ACC112 (cell line): ENCODE measurements around the gene MYO1H.
A peak's percentile ranks its signal among the peaks of the same experiment; 100 is the strongest.
"Not testable (repeated sequence)": the region's sequence is repeated elsewhere in the genome, so short reads cannot be mapped to it uniquely, and the experiment has no call there.

Experiments
- H2AFZ ChIP-seq: fragments of 200-600 bp; sonication (generic); one replicate; pipeline ENCODE4 v1.6.0; 2017; ENCODE audit warnings: antibody characterized with exemption, low read length; ENCODE audit not compliant: unreplicated experiment
- H3K27ac ChIP-seq: fragments of 200-600 bp; sonication (generic); 2 replicates; pipeline ENCODE4 v1.5.1; 2014; ENCODE audit warnings: low read depth, mild to moderate bottlenecking, antibody characterized with exemption, low read length, moderate library complexity
- H3K27me3 ChIP-seq: fragments of 200-600 bp; sonication (generic); 2 replicates; pipeline ENCODE4 v1.6.1; 2014; ENCODE audit warnings: mild to moderate bottlenecking, antibody characterized with exemption, low read length, moderate library complexity, mixed read lengths; ENCODE audit not compliant: insufficient read depth
- H3K36me3 ChIP-seq: fragments of 200-600 bp; sonication (generic); 2 replicates; pipeline ENCODE4 v1.6.1; 2016; ENCODE audit warnings: mild to moderate bottlenecking, antibody characterized with exemption, low read length, moderate library complexity, mixed read lengths; ENCODE audit not compliant: insufficient read depth
- H3K4me1 ChIP-seq: fragments of 200-600 bp; sonication (generic); one replicate; pipeline ENCODE4 v1.6.1; 2016; ENCODE audit warnings: low read length, mixed read lengths; ENCODE audit not compliant: insufficient read depth, unreplicated experiment, control insufficient read depth
- H3K4me3 ChIP-seq: fragments of 200-600 bp; sonication (generic); 2 replicates; pipeline ENCODE4 v1.5.1; 2014; ENCODE audit warnings: mild to moderate bottlenecking, low read depth, low read length
- H3K79me2 ChIP-seq: fragments of 200-600 bp; sonication (generic); one replicate; pipeline ENCODE4 v1.6.0; 2016; ENCODE audit warnings: low read length; ENCODE audit not compliant: control insufficient read depth, unreplicated experiment, insufficient read depth

The MYO1H gene

DNA sequence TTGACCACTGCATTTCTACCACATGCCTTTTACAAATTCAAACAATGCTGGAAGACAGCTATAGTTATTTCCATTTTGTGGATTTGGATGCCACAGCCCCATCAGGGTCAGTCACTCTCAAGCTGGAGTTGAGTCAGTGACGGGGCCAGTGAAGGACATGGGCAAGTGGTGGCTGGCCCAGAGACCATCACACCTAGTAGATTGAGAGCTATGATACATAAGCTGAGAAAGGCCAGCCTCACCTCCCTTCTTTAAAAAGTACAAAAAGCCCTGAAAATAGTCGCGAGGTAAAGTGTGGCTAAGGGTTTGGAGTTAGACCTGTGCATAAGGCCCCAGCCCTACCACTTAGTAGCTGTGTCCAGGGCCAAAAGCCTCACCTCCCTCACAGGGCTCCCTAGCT is 125.3 kb downstream of the MYO1H start:
- Histone ChIP-seq H3K4me3 (no peak overlapping the region), H3K79me2 (peaks cover 94% of the 10 kb centered on the region), H3K27me3 (no peaks in the 10 kb centered on the region), H3K36me3 (peaks cover 11% of the 10 kb centered on the region; the same call in 1 of the 2 replicates), H3K4me1 (peaks cover 12% of the 10 kb centered on the region), H3K27ac (no peak overlapping the region), H2AFZ (no peak overlapping the region)

DNA sequence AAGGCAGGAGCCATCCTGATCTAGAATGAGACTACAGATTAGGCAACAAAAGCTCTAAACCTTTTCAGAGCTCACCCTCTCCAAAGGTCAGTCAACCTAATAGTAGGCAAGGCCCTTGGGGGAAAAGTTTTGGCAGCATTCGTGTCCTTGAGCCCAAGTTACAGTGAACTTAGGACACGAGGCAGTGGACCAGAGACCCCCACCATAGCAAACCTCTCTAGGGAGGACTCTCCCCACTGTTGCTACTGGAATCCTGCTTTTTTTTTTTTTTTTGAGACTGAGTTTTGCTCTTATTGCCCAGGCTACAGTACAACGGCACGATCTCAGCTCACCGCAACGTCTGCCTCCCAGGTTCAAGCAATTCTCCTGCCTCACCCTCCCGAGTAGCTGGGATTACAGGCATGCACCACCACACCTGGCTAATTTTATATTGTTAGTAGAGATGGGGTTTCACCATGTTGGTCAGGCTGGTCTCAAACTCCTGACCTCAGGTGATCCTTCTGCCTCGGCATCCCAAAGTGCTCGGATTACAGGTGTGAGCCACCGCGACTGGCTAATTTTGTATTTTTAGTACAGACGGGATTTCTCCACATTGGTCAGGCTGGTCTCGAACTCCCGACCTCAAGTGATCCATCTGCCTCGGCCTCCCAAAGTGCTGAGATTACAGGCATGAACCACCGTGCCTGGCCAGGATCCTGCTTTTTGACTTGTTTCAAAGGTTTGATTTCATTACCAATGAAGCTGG is 126.0 kb downstream of the MYO1H start:
- H2AFZ ChIP-seq, H3K36me3 ChIP-seq: not testable (repeated sequence)
- H3K4me1 ChIP-seq: peaks cover 15% of the 10 kb centered on the region

DNA sequence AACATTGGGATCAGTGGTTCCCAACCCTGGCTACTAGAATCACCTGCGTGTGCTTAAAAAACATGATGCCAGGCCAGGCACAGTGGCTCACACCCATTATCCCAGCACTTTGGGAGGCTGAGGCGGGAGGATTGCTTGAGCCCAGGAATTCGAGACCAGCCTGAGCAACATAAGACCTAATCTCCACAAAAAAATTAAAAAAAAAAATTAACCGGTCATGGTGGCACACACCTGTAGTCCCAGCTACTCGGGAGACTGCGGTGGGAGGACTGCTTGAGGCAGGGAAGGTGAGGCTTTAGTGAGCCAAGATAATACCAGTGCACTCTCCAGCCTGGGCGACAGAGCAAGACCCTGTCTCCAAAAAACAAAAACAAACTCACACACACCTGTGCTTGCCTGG is 127.4 kb downstream of the MYO1H start:
- Histone ChIP-seq H3K4me3 (peak overlapping the region; percentile 85), H3K27ac (no peak overlapping the region), H3K27me3 (no peaks in the 10 kb centered on the region), H2AFZ (no peak overlapping the region), H3K79me2 (peaks cover 95% of the 10 kb centered on the region), H3K36me3 (no peaks in the 10 kb centered on the region), H3K4me1 (peaks cover 18% of the 10 kb centered on the region)

More for the DNA sequence above, 126.0 kb downstream of the MYO1H start:
- H3K79me2 ChIP-seq: peaks cover 96% of the 10 kb centered on the region
- not testable (repeated sequence) for H3K27me3 ChIP-seq, H3K27ac ChIP-seq, H3K4me3 ChIP-seq

DNA sequence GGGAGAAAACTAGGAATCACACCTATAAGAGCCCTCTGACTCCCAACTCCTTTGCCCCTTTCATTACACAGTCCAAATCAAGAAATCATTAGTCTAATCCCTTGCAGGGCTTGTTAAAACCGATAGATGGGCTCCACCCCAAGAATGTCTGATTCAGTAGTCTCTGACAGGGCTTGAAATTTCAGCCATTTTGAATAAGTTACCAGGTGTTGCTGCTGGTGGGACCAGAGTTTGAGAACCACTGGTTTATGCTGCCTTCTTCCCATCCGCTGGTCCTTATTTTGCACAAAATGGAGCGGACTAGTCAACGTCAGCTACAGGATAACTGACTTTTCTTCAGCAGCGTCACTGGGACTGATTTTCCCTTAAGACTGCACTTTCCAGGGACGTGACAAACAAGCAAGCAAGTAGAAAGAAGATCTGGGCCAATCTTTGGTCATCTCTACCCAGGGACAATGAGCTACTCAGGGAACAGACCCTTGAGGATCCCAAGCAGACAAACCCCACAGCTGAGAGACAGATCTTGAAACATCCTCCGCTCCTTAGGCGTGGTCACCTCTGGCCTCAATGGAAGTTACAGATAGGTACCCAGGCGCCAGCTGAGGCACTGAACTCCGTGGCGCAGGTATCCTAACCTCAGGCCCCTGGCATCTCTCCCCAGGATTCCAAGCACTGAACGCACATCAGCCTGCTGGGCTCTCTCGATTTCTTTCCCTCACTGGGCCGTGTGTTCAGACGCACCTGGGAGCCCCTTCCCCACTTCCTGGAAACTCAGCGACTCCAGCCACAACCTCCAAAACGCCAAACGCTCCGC is 128.5 kb downstream of the MYO1H start:
- Histone ChIP-seq H3K36me3 (no peaks in the 10 kb centered on the region), H2AFZ (no peak overlapping the region), H3K27ac (peak overlapping the region; percentile 85; the same call in 1 of the 2 replicates), H3K27me3 (no peaks in the 10 kb centered on the region), H3K79me2 (peaks cover 85% of the 10 kb centered on the region), H3K4me3 (peak overlapping the region; percentile 85), H3K4me1 (peaks cover 16% of the 10 kb centered on the region)

DNA sequence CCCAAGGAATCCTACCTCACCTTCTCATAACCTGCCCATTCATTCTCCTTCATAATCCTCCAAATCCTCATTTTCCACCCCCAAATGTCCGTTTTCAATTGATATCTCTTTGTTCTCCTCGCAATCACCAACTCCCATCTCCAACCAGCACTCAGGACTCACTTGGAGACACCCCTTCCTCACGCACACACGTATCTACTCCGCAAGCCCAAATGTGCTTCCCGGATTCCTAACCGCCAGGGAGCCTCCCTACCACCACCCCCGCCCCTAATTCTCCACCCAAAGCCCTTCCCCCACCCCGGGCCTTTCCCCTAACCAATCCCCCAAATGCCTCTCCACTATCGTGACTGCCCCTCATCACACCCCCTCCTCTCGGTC is 129.1 kb downstream of the MYO1H start:
- Histone ChIP-seq H3K4me3 (peak overlapping the region; percentile 85), H3K4me1 (peaks cover 14% of the 10 kb centered on the region), H3K27ac (peak overlapping the region; percentile 85), H3K79me2 (peaks cover 79% of the 10 kb centered on the region), H3K36me3 (no peaks in the 10 kb centered on the region), H2AFZ (no peak overlapping the region), H3K27me3 (no peaks in the 10 kb centered on the region)

DNA sequence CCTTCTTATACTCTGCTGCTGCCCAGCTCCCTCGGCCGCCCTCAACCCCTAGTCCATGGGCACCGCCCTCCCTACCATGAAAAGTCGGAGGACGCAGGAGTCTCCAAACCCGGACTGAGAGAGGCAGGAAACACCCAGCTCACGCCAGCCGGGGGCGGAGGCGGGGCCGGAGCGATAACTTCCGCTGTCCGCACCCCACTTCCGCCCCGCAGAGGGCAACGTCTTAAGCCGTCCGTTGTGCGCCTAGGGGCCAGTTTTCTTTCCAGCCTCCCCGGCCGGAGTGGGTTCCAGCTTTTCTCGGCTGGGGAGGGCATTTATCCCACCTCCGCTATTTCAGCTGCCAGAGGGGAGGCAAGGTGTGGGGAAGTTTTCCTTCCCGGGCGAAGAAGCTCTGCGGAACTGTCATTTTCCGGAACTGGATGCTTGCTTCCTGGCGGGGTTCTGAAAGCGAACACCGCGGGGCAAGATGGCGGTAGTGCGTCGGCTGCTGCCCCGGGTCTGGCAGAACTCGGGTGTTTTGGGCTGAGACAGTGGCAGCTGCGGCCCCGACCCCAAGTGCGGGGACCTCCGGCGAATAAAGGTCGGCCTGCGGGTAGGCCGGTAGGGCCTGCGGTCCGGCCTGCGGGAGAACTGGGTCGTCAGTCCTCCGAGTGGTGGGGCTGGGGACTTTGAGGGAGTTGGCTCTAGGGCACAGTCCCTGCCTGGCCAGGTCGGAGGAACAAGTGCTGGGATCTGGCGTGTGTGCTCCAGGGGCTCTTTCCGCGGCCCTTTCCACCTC is 129.7 kb downstream of the MYO1H start, which contains the start of the genes KCTD10 and UBE3B:
Gene KCTD10 (minus strand): TSS at position 116 of the 778 bp plus-strand sequence. CDS start 38 bp downstream, at position 78.
Gene UBE3B (plus strand): TSS at position 450 of the 778 bp plus-strand sequence. CDS start 5,918 bp downstream, outside the sequence.
- H3K36me3 ChIP-seq: no peaks in the 10 kb centered on the region

DNA sequence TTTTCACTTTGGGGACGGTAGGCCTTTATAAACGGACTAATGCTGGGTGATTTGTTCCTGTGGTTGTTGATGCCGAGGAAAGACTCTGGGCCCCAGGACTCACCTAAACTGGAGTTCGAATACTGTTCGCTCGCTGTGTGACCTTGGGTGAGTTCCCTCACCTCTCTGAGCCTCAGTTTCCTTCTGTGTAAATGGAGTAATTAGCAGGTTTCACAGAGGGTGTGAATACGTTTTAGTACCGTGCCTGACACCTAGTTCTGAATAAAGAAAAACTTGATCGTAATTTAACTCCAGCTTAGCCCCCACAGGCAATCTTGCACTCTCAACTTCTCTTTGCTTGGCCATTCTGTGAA is 130.2 kb downstream of the MYO1H start:
- Histone ChIP-seq H3K36me3 (no peaks in the 10 kb centered on the region), H2AFZ (peak overlapping the region; percentile 95), H3K4me1 (peaks cover 14% of the 10 kb centered on the region), H3K27me3 (no peaks in the 10 kb centered on the region), H3K27ac (peak overlapping the region; percentile 85; the same call in 1 of the 2 replicates), H3K79me2 (peaks cover 68% of the 10 kb centered on the region), H3K4me3 (peak overlapping the region; percentile 85)

More for the DNA sequence above, 129.7 kb downstream of the MYO1H start, which contains the start of the genes KCTD10 and UBE3B:
- Histone ChIP-seq H3K79me2 (peaks cover 74% of the 10 kb centered on the region), H3K4me3 (peak within 1 kb of the TSS; percentile 85), H3K27ac (peak within 1 kb of the TSS; percentile 85), H3K4me1 (peaks cover 14% of the 10 kb centered on the region), H3K27me3 (no peaks in the 10 kb centered on the region), H2AFZ (peak within 1 kb of the TSS; percentile 95)

DNA sequence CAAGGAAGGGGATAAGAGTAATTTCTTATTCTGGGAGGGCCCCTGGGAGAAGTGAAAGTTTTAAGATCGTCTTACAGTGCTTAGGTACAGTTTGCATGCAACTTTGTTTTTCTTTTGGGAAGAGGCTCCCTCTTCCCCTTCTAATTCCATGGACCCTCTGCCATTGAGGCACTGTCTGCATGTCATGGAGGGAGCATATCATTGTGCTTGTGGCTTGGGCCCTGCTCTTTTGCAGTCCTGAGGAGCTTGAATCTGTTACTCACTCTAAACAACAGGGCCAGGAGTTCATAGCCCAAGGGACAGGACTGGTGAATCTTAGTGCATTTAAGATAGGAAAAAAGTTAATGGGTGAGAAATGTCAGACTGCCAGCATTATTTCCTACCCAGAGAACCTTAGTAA is 132.1 kb downstream of the MYO1H start:
- Histone ChIP-seq H3K27ac (no peak overlapping the region), H3K27me3 (no peaks in the 10 kb centered on the region), H3K79me2 (peaks cover 50% of the 10 kb centered on the region), H3K36me3 (peaks cover 6% of the 10 kb centered on the region), H2AFZ (no peak overlapping the region), H3K4me1 (peaks cover 14% of the 10 kb centered on the region), H3K4me3 (no peak overlapping the region)

DNA sequence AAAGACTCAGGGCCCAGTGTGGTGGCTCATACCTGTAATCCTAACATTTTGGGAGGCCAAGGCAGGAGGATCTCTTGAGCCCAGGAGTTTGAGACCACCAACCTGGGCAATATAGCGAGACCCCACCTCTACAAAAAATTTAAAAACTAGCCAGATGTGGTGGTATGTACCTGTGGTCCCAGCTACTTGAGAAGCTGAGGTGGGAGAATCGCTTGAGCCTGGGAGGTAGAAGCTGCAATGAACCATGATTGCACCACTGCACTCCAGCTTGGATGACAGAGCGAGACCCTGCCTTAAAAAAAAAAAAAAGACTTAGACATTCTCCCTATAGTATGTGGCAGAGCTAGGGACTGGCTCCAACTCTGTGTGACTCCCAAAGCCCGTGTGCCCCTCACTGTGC is 132.7 kb downstream of the MYO1H start:
- H3K27me3 ChIP-seq: no peaks in the 10 kb centered on the region
- H3K36me3 ChIP-seq: peaks cover 12% of the 10 kb centered on the region
- H3K4me1 ChIP-seq: peaks cover 11% of the 10 kb centered on the region
- no peak overlapping the region for H3K27ac ChIP-seq
- H2AFZ ChIP-seq: no peak overlapping the region
- H3K4me3 ChIP-seq: no peak overlapping the region
- H3K79me2 ChIP-seq: peaks cover 44% of the 10 kb centered on the region

DNA sequence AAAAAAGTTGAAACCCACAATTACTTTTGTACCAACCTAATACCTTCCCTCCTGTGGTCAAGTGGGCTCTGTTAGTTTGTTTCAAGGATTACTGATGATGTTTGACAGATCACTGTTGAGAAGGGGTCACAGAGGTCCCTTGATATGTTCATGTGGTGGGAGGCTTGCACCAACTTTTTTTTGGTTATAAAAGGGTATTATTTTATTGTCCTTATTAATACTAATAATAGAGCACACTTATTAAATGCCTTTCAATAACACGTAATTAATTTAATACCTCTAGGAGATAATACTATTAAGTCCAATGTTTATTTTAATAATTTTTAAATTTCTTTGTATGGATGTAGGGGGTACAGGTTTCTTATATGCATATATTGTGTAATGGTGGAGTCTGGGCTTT is 134.2 kb downstream of the MYO1H start:
- no peak overlapping the region for H2AFZ ChIP-seq
- no peak overlapping the region for H3K27ac ChIP-seq
- peaks cover 6% of the 10 kb centered on the region for H3K4me1 ChIP-seq
- H3K36me3 ChIP-seq: peaks cover 22% of the 10 kb centered on the region
- peaks cover 29% of the 10 kb centered on the region for H3K79me2 ChIP-seq
- H3K27me3 ChIP-seq: no peaks in the 10 kb centered on the region
- H3K4me3 ChIP-seq: no peak overlapping the region
